HepG2 (cell line): ENCODE results near the gene COX7A2L. TPM values are rescaled to one million over a fixed set of nuclear protein-coding genes. Genes with fewer than 3 reads are reported as not detected.

Experiments used
- CEBPG ChIP-seq: IDR thresholded peaks from 2 replicates; pipeline ENCODE4 v1.6.1; 2016
- MED8 ChIP-seq: sonication (generic); formaldehyde crosslinking; IDR thresholded peaks from 2 replicates; pipeline ENCODE4 v1.8.1; 2023; ENCODE audit warnings: mild to moderate bottlenecking, missing genetic modification reagents; ENCODE audit not compliant: insufficient replicate concordance
- NCOA2 ChIP-seq: sonication (generic); formaldehyde crosslinking; IDR thresholded peaks from 2 replicates; pipeline ENCODE4 v1.8.0; 2022; ENCODE audit warnings: inconsistent platforms
- POGZ ChIP-seq: sonication (generic); formaldehyde crosslinking; IDR thresholded peaks from 2 replicates; pipeline ENCODE4 v1.4.0; 2020; ENCODE audit warnings: mild to moderate bottlenecking, missing genetic modification reagents
- RBM39 ChIP-seq: fragments of 200-400 bp; formaldehyde crosslinking; IDR thresholded peaks from one replicate; pipeline ENCODE4 v1.6.1; 2018; ENCODE audit warnings: antibody characterized with exemption, mild to moderate bottlenecking, low read depth, low read length; ENCODE audit not compliant: poor library complexity, severe bottlenecking
- U2AF2 ChIP-seq: fragments of 200-400 bp; formaldehyde crosslinking; IDR thresholded peaks from 2 replicates; pipeline ENCODE4 v1.6.1; 2017; ENCODE audit warnings: low read depth, mild to moderate bottlenecking, low read length
- ZBTB46 ChIP-seq: sonication (generic); formaldehyde crosslinking; IDR thresholded peaks from 2 replicates; pipeline ENCODE4 v1.4.0; 2020; ENCODE audit warnings: mild to moderate bottlenecking, missing genetic modification reagents, borderline replicate concordance
- ZC3H13 ChIP-seq: sonication (generic); formaldehyde crosslinking; IDR thresholded peaks from 2 replicates; pipeline ENCODE4 v1.8.1; 2023; ENCODE audit warnings: mild to moderate bottlenecking, missing genetic modification reagents, moderate library complexity
- ZNF121 ChIP-seq: sonication (generic); formaldehyde crosslinking; IDR thresholded peaks from 2 replicates; pipeline ENCODE4 v1.5.0; 2020; ENCODE audit warnings: mild to moderate bottlenecking, missing genetic modification reagents
- ZNF296 ChIP-seq: sonication (generic); formaldehyde crosslinking; conservative IDR thresholded peaks from 2 replicates; pipeline ENCODE4 v1.5.0; 2020; ENCODE audit warnings: mild to moderate bottlenecking, missing genetic modification reagents
- ZNF337 ChIP-seq: sonication (generic); formaldehyde crosslinking; IDR thresholded peaks from 2 replicates; pipeline ENCODE4 v1.5.1; 2020; ENCODE audit warnings: missing genetic modification reagents, low read depth, mild to moderate bottlenecking, borderline replicate concordance
- ZNF354B ChIP-seq: sonication (generic); formaldehyde crosslinking; IDR thresholded peaks from 2 replicates; pipeline ENCODE4 v1.8.0; 2022; ENCODE audit warnings: mild to moderate bottlenecking, missing genetic modification reagents
- ZNF572 ChIP-seq: sonication (generic); formaldehyde crosslinking; IDR thresholded peaks from 2 replicates; pipeline ENCODE4 v1.5.1; 2020; ENCODE audit warnings: mild to moderate bottlenecking, missing genetic modification reagents
- ZNF710 ChIP-seq: sonication (generic); formaldehyde crosslinking; IDR thresholded peaks from 2 replicates; pipeline ENCODE4 v1.5.0; 2020; ENCODE audit warnings: mild to moderate bottlenecking, missing genetic modification reagents, borderline replicate concordance
- ZNF747 ChIP-seq: sonication (generic); formaldehyde crosslinking; IDR thresholded peaks from 2 replicates; pipeline ENCODE4 v1.8.1; 2023; ENCODE audit warnings: missing genetic modification reagents, mild to moderate bottlenecking, borderline replicate concordance
- polyA plus RNA-seq, 8 experiments: library from polyadenylated mRNA; depleted of rRNA in 3 of 8; stranded (reverse) in 7 of 8; unstranded in 1 of 8; fragments of >200 nt; fragmentation: Illumina TruSeq in 4 of 8; extraction: Trizol in 4 of 8; gene quantifications; 2 replicates each; pipeline versions ENCODE4 v1.2.1 to v1.2.3, GENCODE V29; 2011 to 2016; ENCODE audit warnings: low read depth in 4 of 8, missing spikeins in 1 of 8, mixed read lengths in 1 of 8; ENCODE audit not compliant: insufficient read depth in 1 of 8
- total RNA-seq, 5 experiments: library from RNA; depleted of rRNA; stranded (reverse); fragments of >200 nt; fragmentation: Illumina TruSeq; extraction: Trizol; gene quantifications; 2 replicates each; pipeline ENCODE4 v1.2.3, GENCODE V29; 2016; ENCODE audit warnings: low read depth in 1 of 5
- TF ChIP-seq, protein P1 (sequence below): sonication (generic); formaldehyde crosslinking; IDR thresholded peaks from 2 replicates; pipeline ENCODE4 v1.4.0; 2020; ENCODE audit warnings: missing genetic modification reagents
- TF ChIP-seq, protein P2 (sequence below): sonication (generic); formaldehyde crosslinking; conservative IDR thresholded peaks from 2 replicates; pipeline ENCODE4 v1.8.0; 2022; ENCODE audit warnings: low read depth, missing genetic modification reagents
- TF ChIP-seq, protein P3 (sequence below): sonication (generic); formaldehyde crosslinking; IDR thresholded peaks from 2 replicates; pipeline ENCODE4 v1.8.1; 2023; ENCODE audit warnings: missing genetic modification reagents, inconsistent platforms, borderline replicate concordance
- TF ChIP-seq, protein P4 (sequence below): sonication (generic); formaldehyde crosslinking; IDR thresholded peaks from 2 replicates; pipeline ENCODE4 v1.8.0; 2022; ENCODE audit warnings: missing genetic modification reagents, mild to moderate bottlenecking, borderline replicate concordance

Gene COX7A2L
- total and polyA plus RNA-seq, 2 of the 13 experiments (the other 11 are each of a cell fraction or from before 2014, with no cell fraction given): 155 to 201 TPM

- TF ChIP-seq ZBTB46 (no peak), ZNF354B (CRISPR knock-in tag) (no peak), ZC3H13 (peak; percentile 92), ZNF747 (CRISPR knock-in tag) (peak; percentile 43; the same call in 1 of the 2 replicates), ZNF121 (no peak), ZNF572 (CRISPR knock-in tag) (no peak), U2AF2 (no peak), ZNF296 (no peak), ZNF710 (CRISPR knock-in tag) (no peak), NCOA2 (CRISPR knock-in tag) (no peak), MED8 (CRISPR knock-in tag) (no peak), POGZ (CRISPR knock-in tag) (no peak), CEBPG (CRISPR knock-in tag) (no peak), ZNF337 (no peak), RBM39 (no peak)
- TF ChIP-seq, protein P1, sequence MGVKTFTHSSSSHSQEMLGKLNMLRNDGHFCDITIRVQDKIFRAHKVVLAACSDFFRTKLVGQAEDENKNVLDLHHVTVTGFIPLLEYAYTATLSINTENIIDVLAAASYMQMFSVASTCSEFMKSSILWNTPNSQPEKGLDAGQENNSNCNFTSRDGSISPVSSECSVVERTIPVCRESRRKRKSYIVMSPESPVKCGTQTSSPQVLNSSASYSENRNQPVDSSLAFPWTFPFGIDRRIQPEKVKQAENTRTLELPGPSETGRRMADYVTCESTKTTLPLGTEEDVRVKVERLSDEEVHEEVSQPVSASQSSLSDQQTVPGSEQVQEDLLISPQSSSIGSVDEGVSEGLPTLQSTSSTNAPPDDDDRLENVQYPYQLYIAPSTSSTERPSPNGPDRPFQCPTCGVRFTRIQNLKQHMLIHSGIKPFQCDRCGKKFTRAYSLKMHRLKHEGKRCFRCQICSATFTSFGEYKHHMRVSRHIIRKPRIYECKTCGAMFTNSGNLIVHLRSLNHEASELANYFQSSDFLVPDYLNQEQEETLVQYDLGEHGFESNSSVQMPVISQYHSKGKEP: no peak
- TF ChIP-seq, protein P2, sequence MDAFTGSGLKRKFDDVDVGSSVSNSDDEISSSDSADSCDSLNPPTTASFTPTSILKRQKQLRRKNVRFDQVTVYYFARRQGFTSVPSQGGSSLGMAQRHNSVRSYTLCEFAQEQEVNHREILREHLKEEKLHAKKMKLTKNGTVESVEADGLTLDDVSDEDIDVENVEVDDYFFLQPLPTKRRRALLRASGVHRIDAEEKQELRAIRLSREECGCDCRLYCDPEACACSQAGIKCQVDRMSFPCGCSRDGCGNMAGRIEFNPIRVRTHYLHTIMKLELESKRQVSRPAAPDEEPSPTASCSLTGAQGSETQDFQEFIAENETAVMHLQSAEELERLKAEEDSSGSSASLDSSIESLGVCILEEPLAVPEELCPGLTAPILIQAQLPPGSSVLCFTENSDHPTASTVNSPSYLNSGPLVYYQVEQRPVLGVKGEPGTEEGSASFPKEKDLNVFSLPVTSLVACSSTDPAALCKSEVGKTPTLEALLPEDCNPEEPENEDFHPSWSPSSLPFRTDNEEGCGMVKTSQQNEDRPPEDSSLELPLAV: no peak
- TF ChIP-seq, protein P3, sequence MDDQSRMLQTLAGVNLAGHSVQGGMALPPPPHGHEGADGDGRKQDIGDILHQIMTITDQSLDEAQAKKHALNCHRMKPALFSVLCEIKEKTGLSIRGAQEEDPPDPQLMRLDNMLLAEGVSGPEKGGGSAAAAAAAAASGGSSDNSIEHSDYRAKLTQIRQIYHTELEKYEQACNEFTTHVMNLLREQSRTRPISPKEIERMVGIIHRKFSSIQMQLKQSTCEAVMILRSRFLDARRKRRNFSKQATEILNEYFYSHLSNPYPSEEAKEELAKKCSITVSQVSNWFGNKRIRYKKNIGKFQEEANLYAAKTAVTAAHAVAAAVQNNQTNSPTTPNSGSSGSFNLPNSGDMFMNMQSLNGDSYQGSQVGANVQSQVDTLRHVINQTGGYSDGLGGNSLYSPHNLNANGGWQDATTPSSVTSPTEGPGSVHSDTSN: no peak
- TF ChIP-seq, protein P4, sequence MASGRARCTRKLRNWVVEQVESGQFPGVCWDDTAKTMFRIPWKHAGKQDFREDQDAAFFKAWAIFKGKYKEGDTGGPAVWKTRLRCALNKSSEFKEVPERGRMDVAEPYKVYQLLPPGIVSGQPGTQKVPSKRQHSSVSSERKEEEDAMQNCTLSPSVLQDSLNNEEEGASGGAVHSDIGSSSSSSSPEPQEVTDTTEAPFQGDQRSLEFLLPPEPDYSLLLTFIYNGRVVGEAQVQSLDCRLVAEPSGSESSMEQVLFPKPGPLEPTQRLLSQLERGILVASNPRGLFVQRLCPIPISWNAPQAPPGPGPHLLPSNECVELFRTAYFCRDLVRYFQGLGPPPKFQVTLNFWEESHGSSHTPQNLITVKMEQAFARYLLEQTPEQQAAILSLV (CRISPR knock-in tag): no peak
Observed at GRCh38 chr2:42337846-42338566, 23.0 kb downstream of the COX7A2L start (continued).
